Mesendoderm (in vitro differentiated cells): ENCODE results near the gene EPHB4.

Experiments
- DNase-seq: peaks from one replicate; pipeline ENCODE4 v3.0.0; 2013
- H2AK5ac ChIP-seq: 2 replicates; pipeline ENCODE4 v1.6.1; 2013; ENCODE audit warnings: low read length, inconsistent platforms
- H2BK120ac ChIP-seq: 2 replicates; pipeline ENCODE4 v1.6.1; 2013; ENCODE audit warnings: low read depth, mild to moderate bottlenecking, low read length, moderate library complexity, mixed read lengths
- H2BK15ac ChIP-seq: replicated peaks from 2 replicates; pipeline ENCODE4 v1.6.1; 2013; ENCODE audit warnings: low read depth, mild to moderate bottlenecking, moderate library complexity
- H2BK5ac ChIP-seq: 2 replicates; pipeline ENCODE4 v1.6.1; 2013; ENCODE audit warnings: low read length, inconsistent platforms
- H3K18ac ChIP-seq: 2 replicates; pipeline ENCODE4 v1.6.1; 2013; ENCODE audit warnings: mild to moderate bottlenecking, low read length, mixed read lengths
- H3K23ac ChIP-seq: one replicate; pipeline ENCODE4 v1.6.1; 2013; ENCODE audit warnings: low read length
- H3K27ac ChIP-seq: 2 replicates; pipeline ENCODE4 v1.5.1; 2013; ENCODE audit warnings: low read depth, mild to moderate bottlenecking, inconsistent platforms, low read length, moderate library complexity
- H3K27me3 ChIP-seq: 2 replicates; pipeline ENCODE4 v1.6.1; 2013; ENCODE audit warnings: low read length, control low read depth, mild to moderate bottlenecking, inconsistent platforms; ENCODE audit not compliant: insufficient read depth, poor library complexity
- H3K36me3 ChIP-seq: 2 replicates; pipeline ENCODE4 v1.6.1; 2013; ENCODE audit warnings: low read length, inconsistent platforms; ENCODE audit not compliant: control insufficient read depth, insufficient read depth
- H3K4ac ChIP-seq: one replicate; pipeline ENCODE4 v1.6.1; 2013; ENCODE audit warnings: low read depth, mild to moderate bottlenecking, low read length, moderate library complexity
- H3K4me1 ChIP-seq: 2 replicates; pipeline ENCODE4 v1.6.1; 2013; ENCODE audit warnings: low read depth, low read length, inconsistent platforms; ENCODE audit not compliant: control insufficient read depth
- H3K4me2 ChIP-seq: 2 replicates; pipeline ENCODE4 v1.6.1; 2013; ENCODE audit warnings: low read length
- H3K4me3 ChIP-seq: 2 replicates; pipeline ENCODE4 v1.5.1; 2013; ENCODE audit warnings: mild to moderate bottlenecking, low read length
- H3K56ac ChIP-seq: one replicate; pipeline ENCODE4 v1.6.1; 2013; ENCODE audit warnings: low read length
- H3K79me1 ChIP-seq: 2 replicates; pipeline ENCODE4 v1.6.1; 2013; ENCODE audit warnings: low read length, inconsistent platforms
- H3K79me2 ChIP-seq: 2 replicates; pipeline ENCODE4 v1.6.1; 2013; ENCODE audit warnings: mild to moderate bottlenecking, low read length; ENCODE audit not compliant: control insufficient read depth, insufficient read depth
- H3K9ac ChIP-seq: 2 replicates; pipeline ENCODE4 v1.6.1; 2013; ENCODE audit warnings: low read length, inconsistent platforms
- H4K5ac ChIP-seq: one replicate; pipeline ENCODE4 v1.6.1; 2013; ENCODE audit warnings: low read length
- H4K8ac ChIP-seq: one replicate; pipeline ENCODE4 v1.6.1; 2013; ENCODE audit warnings: low read depth, mild to moderate bottlenecking, control low read depth, low read length, moderate library complexity
- WGBS: extraction: QIAGEN DNeasy Blood & Tissue Kit; methylation state at CpG from one replicate; pipeline ENCODE4 v1.1.7; 2013; ENCODE audit warnings: low lambda C conversion rate, missing lambda C conversion rate; ENCODE audit not compliant: insufficient coverage; ENCODE audit errors: extremely low coverage; 5-methylcytosine and 5-hydroxymethylcytosine counted together

EPHB4 gene

GRCh38 chr7:100867776-100868485 lies 40.6 kb upstream of the EPHB4 start:
- Histone ChIP-seq H2BK5ac (peak overlapping the region; percentile 79), H4K8ac (peak overlapping the region; percentile 43), H2BK120ac (peak overlapping the region; percentile 31), H3K4me2 (peak overlapping the region; percentile 63), H3K79me1 (peaks cover 8% of the 10 kb centered on the region), H3K27ac (peak overlapping the region; percentile 22), H3K27me3 (no peaks in the 10 kb centered on the region), H3K18ac (peak overlapping the region; percentile 86), H3K79me2 (peaks cover 14% of the 10 kb centered on the region), H4K5ac (no peak overlapping the region), H3K4ac (peak overlapping the region; percentile 94), H2BK15ac (no peak overlapping the region), H3K36me3 (peaks cover 12% of the 10 kb centered on the region), H3K4me1 (no peaks in the 10 kb centered on the region), H2AK5ac (no peak overlapping the region), H3K9ac (peak overlapping the region; percentile 96), H3K23ac (peak overlapping the region; percentile 96), H3K56ac (peak overlapping the region; percentile 93), H3K4me3 (peak overlapping the region; percentile 79)
- peak; percentile 28 for DNase-seq
- no CpG with 5 or more reads among the region's 27 CpGs for WGBS

- Histone ChIP-seq H2BK120ac (peak within 1 kb of the TSS; percentile 31), H3K4ac (peak within 1 kb of the TSS; percentile 94), H2BK15ac (no peak within 1 kb of the TSS), H2BK5ac (peak within 1 kb of the TSS; percentile 79), H2AK5ac (peak within 1 kb of the TSS; percentile 95), H3K36me3 (peaks cover 10% of the 10 kb centered on the region), H3K79me2 (peaks cover 14% of the 10 kb centered on the region), H3K56ac (peak within 1 kb of the TSS; percentile 93), H3K4me2 (peak within 1 kb of the TSS; percentile 63), H3K79me1 (peaks cover 6% of the 10 kb centered on the region), H3K18ac (peak within 1 kb of the TSS; percentile 86), H3K4me3 (peak within 1 kb of the TSS; percentile 79), H3K9ac (peak within 1 kb of the TSS; percentile 96), H3K27me3 (no peaks in the 10 kb centered on the region), H3K4me1 (no peaks in the 10 kb centered on the region), H4K8ac (peak within 1 kb of the TSS; percentile 43), H3K23ac (peak within 1 kb of the TSS; percentile 96), H3K27ac (peak within 1 kb of the TSS; percentile 71), H4K5ac (no peak within 1 kb of the TSS)
- no CpG with 5 or more reads among the region's 42 CpGs for WGBS
- DNase-seq: peak; percentile 93
Observed at GRCh38 chr7:100867040-100867775, 39.9 kb upstream of the EPHB4 start, which contains the start of gene TRIP6. Gene TRIP6 (plus strand): TSS chr7:100867387. CDS start chr7:100867498, 111 bp downstream.

GRCh38 chr7:100866729-100867039 lies 39.4 kb upstream of the EPHB4 start:
- peaks cover 6% of the 10 kb centered on the region for H3K79me1 ChIP-seq
- H4K8ac ChIP-seq: no peak overlapping the region
- H3K56ac ChIP-seq: peak overlapping the region; percentile 93
- H3K18ac ChIP-seq: peak overlapping the region; percentile 34
- no peaks in the 10 kb centered on the region for H3K27me3 ChIP-seq
- H3K79me2 ChIP-seq: peaks cover 14% of the 10 kb centered on the region
- peak overlapping the region; percentile 96 for H3K9ac ChIP-seq
- no CpG with 5 or more reads among the region's 5 CpGs for WGBS
- H3K4me3 ChIP-seq: no peak overlapping the region
- no peaks in the 10 kb centered on the region for H3K4me1 ChIP-seq
- no peak overlapping the region for H3K23ac ChIP-seq
- H2BK120ac ChIP-seq: no peak overlapping the region
- H2BK5ac ChIP-seq: no peak overlapping the region
- H2AK5ac ChIP-seq: peak overlapping the region; percentile 95
- H4K5ac ChIP-seq: no peak overlapping the region
- no peak for DNase-seq
- peak overlapping the region; percentile 4 for H3K4ac ChIP-seq
- H3K36me3 ChIP-seq: peaks cover 9% of the 10 kb centered on the region
- H2BK15ac ChIP-seq: no peak overlapping the region
- H3K27ac ChIP-seq: peak overlapping the region; percentile 71
- H3K4me2 ChIP-seq: peak overlapping the region; percentile 26

DNA sequence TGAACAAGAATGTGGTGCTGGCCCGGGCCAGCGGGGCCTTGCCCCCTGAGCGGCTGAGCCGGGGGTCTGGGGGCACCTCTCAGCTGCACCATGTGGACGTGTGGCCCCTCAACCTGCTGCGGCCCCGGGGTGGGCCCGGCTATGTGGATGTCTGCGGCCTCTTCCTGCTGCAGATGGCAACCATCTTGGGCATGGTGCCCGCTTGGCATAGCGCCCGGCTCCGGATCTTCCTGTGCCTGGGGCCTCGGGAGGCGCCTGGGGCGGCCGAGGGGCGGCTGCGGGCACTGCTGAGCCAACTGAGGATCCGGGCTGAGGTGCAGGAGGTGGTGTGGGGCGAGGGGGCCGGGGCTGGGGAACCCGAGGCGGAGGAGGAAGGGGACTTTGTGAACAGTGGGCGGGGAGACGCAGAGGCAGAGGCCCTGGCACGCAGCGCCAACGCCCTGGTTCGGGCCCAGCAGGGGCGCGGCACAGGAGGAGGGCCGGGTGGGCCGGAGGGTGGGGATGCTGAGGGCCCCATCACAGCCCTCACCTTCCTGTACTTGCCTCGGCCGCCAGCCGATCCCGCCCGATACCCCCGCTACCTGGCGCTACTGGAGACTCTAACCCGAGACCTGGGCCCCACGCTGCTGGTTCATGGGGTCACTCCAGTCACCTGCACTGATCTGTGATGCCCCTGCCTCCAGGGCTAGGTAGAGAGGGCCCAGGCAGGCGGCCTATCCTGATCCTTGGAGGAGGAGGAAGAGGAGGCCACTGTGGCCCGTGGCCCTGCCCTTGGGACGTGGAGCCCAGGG lies 38.8 kb upstream of the EPHB4 start:
- Histone ChIP-seq H3K18ac (peak overlapping the region; percentile 34), H3K4me1 (no peaks in the 10 kb centered on the region), H3K4me2 (no peak overlapping the region), H4K5ac (no peak overlapping the region), H3K36me3 (peaks cover 6% of the 10 kb centered on the region), H3K4me3 (no peak overlapping the region), H3K27me3 (no peaks in the 10 kb centered on the region), H3K23ac (no peak overlapping the region), H3K56ac (peak overlapping the region; percentile 93), H2BK5ac (no peak overlapping the region), H3K79me2 (peaks cover 14% of the 10 kb centered on the region), H2AK5ac (peak overlapping the region; percentile 95), H4K8ac (no peak overlapping the region), H3K9ac (peak overlapping the region; percentile 96), H2BK15ac (no peak overlapping the region), H2BK120ac (no peak overlapping the region), H3K27ac (no peak overlapping the region), H3K4ac (peak overlapping the region; percentile 4), H3K79me1 (peaks cover 4% of the 10 kb centered on the region)
- no CpG with 5 or more reads among the region's 46 CpGs for WGBS
- no peak for DNase-seq

- Histone ChIP-seq H3K36me3 (peaks cover 8% of the 10 kb centered on the region), H2BK15ac (no peak overlapping the region), H3K27ac (no peak overlapping the region), H2BK5ac (no peak overlapping the region), H4K8ac (no peak overlapping the region), H3K9ac (no peak overlapping the region), H4K5ac (no peak overlapping the region), H2BK120ac (no peak overlapping the region), H3K4me2 (no peak overlapping the region), H3K56ac (peak overlapping the region; percentile 3), H3K79me1 (peaks cover 8% of the 10 kb centered on the region), H3K79me2 (peaks cover 14% of the 10 kb centered on the region), H3K23ac (no peak overlapping the region), H2AK5ac (no peak overlapping the region), H3K4me1 (no peaks in the 10 kb centered on the region), H3K27me3 (no peaks in the 10 kb centered on the region), H3K4me3 (no peak overlapping the region), H3K4ac (no peak overlapping the region), H3K18ac (no peak overlapping the region)
- no CpG with 5 or more reads among the region's 17 CpGs for WGBS
- peak; percentile 52 for DNase-seq
Observed at GRCh38 chr7:100865372-100865911, 38.1 kb upstream of the EPHB4 start.
